Measurements from ENCODE around the gene PABPN1L.

- TF ChIP-seq EP300 (IDR thresholded peaks at IDR 0.05): no peak
- TF ChIP-seq, protein P1, sequence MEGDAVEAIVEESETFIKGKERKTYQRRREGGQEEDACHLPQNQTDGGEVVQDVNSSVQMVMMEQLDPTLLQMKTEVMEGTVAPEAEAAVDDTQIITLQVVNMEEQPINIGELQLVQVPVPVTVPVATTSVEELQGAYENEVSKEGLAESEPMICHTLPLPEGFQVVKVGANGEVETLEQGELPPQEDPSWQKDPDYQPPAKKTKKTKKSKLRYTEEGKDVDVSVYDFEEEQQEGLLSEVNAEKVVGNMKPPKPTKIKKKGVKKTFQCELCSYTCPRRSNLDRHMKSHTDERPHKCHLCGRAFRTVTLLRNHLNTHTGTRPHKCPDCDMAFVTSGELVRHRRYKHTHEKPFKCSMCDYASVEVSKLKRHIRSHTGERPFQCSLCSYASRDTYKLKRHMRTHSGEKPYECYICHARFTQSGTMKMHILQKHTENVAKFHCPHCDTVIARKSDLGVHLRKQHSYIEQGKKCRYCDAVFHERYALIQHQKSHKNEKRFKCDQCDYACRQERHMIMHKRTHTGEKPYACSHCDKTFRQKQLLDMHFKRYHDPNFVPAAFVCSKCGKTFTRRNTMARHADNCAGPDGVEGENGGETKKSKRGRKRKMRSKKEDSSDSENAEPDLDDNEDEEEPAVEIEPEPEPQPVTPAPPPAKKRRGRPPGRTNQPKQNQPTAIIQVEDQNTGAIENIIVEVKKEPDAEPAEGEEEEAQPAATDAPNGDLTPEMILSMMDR (IDR thresholded peaks at IDR 0.05): no peak
- no peak for TF ChIP-seq POLR2A (IDR thresholded peaks at IDR 0.05)
These were observed 11.9 kb upstream of the PABPN1L start for GRCh38 chr16:88878356-88878755.

All from sigmoid colon (tissue), 4 donors.